DND-41 (cell line): Measurements from ENCODE around the gene ZNF141.

Experiments
- ATAC-seq: fragments of 200-7000 bp; cut with Tn5 transposase; 3 replicates; pipeline ENCODE4 v1.9.1; 2021; ENCODE audit warnings: low read depth; ENCODE audit not compliant: insufficient read depth
- DNase-seq: peaks from one replicate; pipeline ENCODE4 v3.0.0-alpha.2; 2020
- H2AFZ ChIP-seq: 2 replicates; pipeline ENCODE4 v1.6.0; 2012; ENCODE audit warnings: low read depth, low read length
- H3K27ac ChIP-seq: 2 replicates; pipeline ENCODE4 v1.5.1; 2012; ENCODE audit warnings: low read length, inconsistent platforms
- H3K27me3 ChIP-seq: fragments of 200-600 bp; sonication (generic); 2 replicates; pipeline ENCODE4 v1.6.0; 2012; ENCODE audit warnings: low read length, mild to moderate bottlenecking, inconsistent platforms; ENCODE audit not compliant: insufficient read depth, poor library complexity
- H3K36me3 ChIP-seq: 2 replicates; pipeline ENCODE4 v1.5.1; 2012; ENCODE audit warnings: low read length, inconsistent platforms; ENCODE audit not compliant: insufficient read depth
- H3K4me1 ChIP-seq: 2 replicates; pipeline ENCODE4 v1.5.1; 2012; ENCODE audit warnings: mild to moderate bottlenecking, low read length; ENCODE audit not compliant: insufficient read depth
- H3K4me2 ChIP-seq: 2 replicates; pipeline ENCODE4 v1.6.0; 2012; ENCODE audit warnings: mild to moderate bottlenecking, moderate library complexity, low read length, inconsistent platforms; ENCODE audit not compliant: insufficient read depth
- H3K4me3 ChIP-seq, 2 experiments: fragments of 200-600 bp in 1 of 2; shearing (Covaris generic) in 1 of 2; 2 replicates each; pipeline ENCODE4 v1.5.1; 2012 to 2016; ENCODE audit warnings: inconsistent platforms in 2 of 2, low read length in 2 of 2, mild to moderate bottlenecking in 2 of 2, low read depth in 1 of 2, moderate library complexity in 1 of 2
- H3K79me2 ChIP-seq: 2 replicates; pipeline ENCODE4 v1.6.0; 2012; ENCODE audit warnings: low read length, inconsistent platforms; ENCODE audit not compliant: insufficient read depth
- H3K9ac ChIP-seq: 2 replicates; pipeline ENCODE4 v1.6.0; 2012; ENCODE audit warnings: low read depth, mild to moderate bottlenecking, inconsistent platforms, low read length, moderate library complexity
- H3K9me3 ChIP-seq: 2 replicates; pipeline ENCODE4 v1.5.1; 2012; ENCODE audit warnings: low read length, moderate library complexity, mild to moderate bottlenecking, inconsistent platforms; ENCODE audit not compliant: insufficient read depth, severe bottlenecking
- H4K20me1 ChIP-seq: 2 replicates; pipeline ENCODE4 v1.6.0; 2012; ENCODE audit warnings: low read length; ENCODE audit not compliant: insufficient read depth
- EZH2 ChIP-seq: IDR thresholded peaks from 3 replicates; pipeline ENCODE4 v1.6.1; 2012; ENCODE audit warnings: borderline replicate concordance, low read depth, mild to moderate bottlenecking, moderate library complexity, low read length, inconsistent platforms; ENCODE audit not compliant: severe bottlenecking
- TF ChIP-seq, protein P1 (sequence below): IDR thresholded peaks from 2 replicates; pipeline ENCODE4 v1.5.1; 2012; ENCODE audit warnings: borderline replicate concordance, low read length, moderate library complexity, mild to moderate bottlenecking; ENCODE audit not compliant: poor library complexity, severe bottlenecking; ENCODE audit errors: extremely low read depth

ZNF141 gene

DNA sequence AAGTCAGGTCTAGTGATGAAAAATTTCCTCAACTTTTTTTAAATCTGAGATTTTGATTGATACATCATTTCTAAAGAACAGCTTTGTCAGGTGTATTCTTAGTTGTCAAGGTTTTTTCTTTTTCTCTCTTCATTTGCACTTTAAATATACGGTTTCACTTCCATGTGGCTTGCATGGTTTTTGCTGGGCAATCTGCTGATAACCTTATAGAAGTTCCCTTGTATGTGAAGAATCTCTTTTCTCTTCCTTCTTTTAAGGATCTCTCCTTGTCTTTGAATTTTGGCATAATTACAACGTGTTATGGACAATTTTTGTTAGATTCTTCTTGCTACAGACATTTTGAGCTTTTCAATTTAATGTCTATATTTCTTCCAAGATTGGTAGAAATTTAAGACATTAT lies 85.0 kb downstream of the ZNF141 start:
- no peak overlapping the region for H3K9ac ChIP-seq
- H2AFZ ChIP-seq = no peak overlapping the region
- no peaks in the 10 kb centered on the region for H3K4me1 ChIP-seq
- no peaks in the 10 kb centered on the region for H3K79me2 ChIP-seq
- no peak overlapping the region for H3K27ac ChIP-seq
- H3K4me2 ChIP-seq = no peak overlapping the region
- H4K20me1 ChIP-seq = no peaks in the 10 kb centered on the region
- H3K36me3 ChIP-seq = peaks cover 6% of the 10 kb centered on the region; the same call in 1 of the 2 replicates
- no peak for DNase-seq
- no peaks in the 10 kb centered on the region for H3K27me3 ChIP-seq
- no peak for ATAC-seq
- H3K4me3 ChIP-seq = no peak overlapping the region
- TF ChIP-seq EZH2 = no peak
- TF ChIP-seq, protein P1, sequence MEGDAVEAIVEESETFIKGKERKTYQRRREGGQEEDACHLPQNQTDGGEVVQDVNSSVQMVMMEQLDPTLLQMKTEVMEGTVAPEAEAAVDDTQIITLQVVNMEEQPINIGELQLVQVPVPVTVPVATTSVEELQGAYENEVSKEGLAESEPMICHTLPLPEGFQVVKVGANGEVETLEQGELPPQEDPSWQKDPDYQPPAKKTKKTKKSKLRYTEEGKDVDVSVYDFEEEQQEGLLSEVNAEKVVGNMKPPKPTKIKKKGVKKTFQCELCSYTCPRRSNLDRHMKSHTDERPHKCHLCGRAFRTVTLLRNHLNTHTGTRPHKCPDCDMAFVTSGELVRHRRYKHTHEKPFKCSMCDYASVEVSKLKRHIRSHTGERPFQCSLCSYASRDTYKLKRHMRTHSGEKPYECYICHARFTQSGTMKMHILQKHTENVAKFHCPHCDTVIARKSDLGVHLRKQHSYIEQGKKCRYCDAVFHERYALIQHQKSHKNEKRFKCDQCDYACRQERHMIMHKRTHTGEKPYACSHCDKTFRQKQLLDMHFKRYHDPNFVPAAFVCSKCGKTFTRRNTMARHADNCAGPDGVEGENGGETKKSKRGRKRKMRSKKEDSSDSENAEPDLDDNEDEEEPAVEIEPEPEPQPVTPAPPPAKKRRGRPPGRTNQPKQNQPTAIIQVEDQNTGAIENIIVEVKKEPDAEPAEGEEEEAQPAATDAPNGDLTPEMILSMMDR = no peak
- H3K9me3 ChIP-seq = peaks cover 39% of the 10 kb centered on the region
